Uterus (tissue), 4 donors: ENCODE measurements around the gene PDLIM5. TPM values are rescaled to one million over a fixed set of nuclear protein-coding genes. Genes with fewer than 3 reads are reported as not detected.
A peak's percentile ranks its signal among the peaks of the same experiment; 100 is the strongest.

Experiments
- DNase-seq, 2 donors: peaks; one replicate each; pipeline ENCODE4 v3.0.0-alpha.2; 2019 to 2020
- H3K27ac ChIP-seq, 2 donors: fragments of 200-600 bp; sonication (generic); 1 replicate in 1 of 2; 2 replicates in 1 of 2; pipeline ENCODE4 v1.5.1; 2016 to 2018
- H3K27me3 ChIP-seq, 2 donors: fragments of 200-600 bp; sonication (generic); one replicate each; pipeline ENCODE4 v1.5.1; 2018 to 2019; ENCODE audit warnings: control low read depth in 1 of 2
- H3K36me3 ChIP-seq, 2 donors: fragments of 200-600 bp; sonication (generic); one replicate each; pipeline ENCODE4 v1.5.1; 2019; ENCODE audit warnings: control low read depth in 1 of 2
- H3K4me1 ChIP-seq, 2 donors: fragments of 200-600 bp; sonication (generic); one replicate each; pipeline ENCODE4 v1.5.1; 2018 to 2019; ENCODE audit warnings: control low read depth in 1 of 2
- H3K4me3 ChIP-seq, 2 donors: fragments of 200-600 bp; sonication (generic); 1 replicate in 1 of 2; 2 replicates in 1 of 2; pipeline ENCODE4 v1.5.1; 2018 to 2019; ENCODE audit warnings: mild to moderate bottlenecking in 1 of 2
- H3K9me3 ChIP-seq, 2 donors: fragments of 200-600 bp; sonication (generic); one replicate each; pipeline ENCODE4 v1.5.1; 2019; ENCODE audit warnings: control low read depth in 1 of 2
- CTCF ChIP-seq, 4 experiments: fragments of 200-600 bp in 2 of 4; fragments of 450-650 bp in 2 of 4; sonication (generic) in 2 of 4; IDR thresholded peaks; one replicate each; pipeline ENCODE4 v1.5.1; 2016 to 2019; ENCODE audit warnings: antibody characterized with exemption in 4 of 4, mild to moderate bottlenecking in 2 of 4, moderate library complexity in 1 of 4
- POLR2A ChIP-seq, 2 donors: fragments of 450-650 bp; IDR thresholded peaks; one replicate each; pipeline ENCODE4 v1.6.1; 2016; ENCODE audit warnings: antibody characterized with exemption in 2 of 2, mild to moderate bottlenecking in 1 of 2, moderate library complexity in 1 of 2
- intact Hi-C: fragments of 100-400 bp; cut with DNase I; formaldehyde crosslinking; loops from one replicate; pipeline ENCODE4 v1.15.1; 2023; ENCODE audit warnings: low total_unique reads
- total RNA-seq, 4 donors: library from RNA; depleted of rRNA in 3 of 4; stranded (reverse); fragments of >200 nt in 3 of 4; gene quantifications; one replicate each; pipeline versions ENCODE4 v1.1.0 to v1.2.4, GENCODE V29; 2014 to 2023
- donor health status: DM: yes; HTN: yes; CAD: no.

Gene PDLIM5
- total RNA-seq, 4 donors from 2014 or later = 90.8 to 571 (median 351) TPM

GRCh38 chr4:94700298-94700697 lies 248.6 kb downstream of the PDLIM5 start:
- H3K27ac ChIP-seq = no peak overlapping the region

GRCh38 chr4:94701631-94702300 lies 250.0 kb downstream of the PDLIM5 start:
- no peak for TF ChIP-seq POLR2A (IDR thresholded peaks at IDR 0.05)
- TF ChIP-seq CTCF (IDR thresholded peaks at IDR 0.05) = no peak
- Histone ChIP-seq H3K27me3 (no peaks in the 10 kb centered on the region), H3K4me1 (no peaks in the 10 kb centered on the region), H3K27ac (no peak overlapping the region), H3K4me3 (no peak overlapping the region), H3K36me3 (no peaks in the 10 kb centered on the region), H3K9me3 (no peaks in the 10 kb centered on the region)
- no peak for DNase-seq
- intact Hi-C loops = no loop called here

More at GRCh38 chr4:94700298-94700697, 248.6 kb downstream of the PDLIM5 start:
- H3K27me3 ChIP-seq = no peaks in the 10 kb centered on the region
- no peak overlapping the region for H3K4me3 ChIP-seq
- DNase-seq = no peak
- intact Hi-C loops = no loop called here
- no peaks in the 10 kb centered on the region for H3K4me1 ChIP-seq
- no peaks in the 10 kb centered on the region for H3K9me3 ChIP-seq
- H3K36me3 ChIP-seq = no peaks in the 10 kb centered on the region
- no peak for TF ChIP-seq CTCF (IDR thresholded peaks at IDR 0.05)
- no peak for TF ChIP-seq POLR2A (IDR thresholded peaks at IDR 0.05)

- intact Hi-C loops = no loop called here
- TF ChIP-seq POLR2A (IDR thresholded peaks at IDR 0.05) = no peak
- H3K27me3 ChIP-seq = no peaks in the 10 kb centered on the region
Measured at GRCh38 chr4:94711635-94712034, 259.9 kb downstream of the PDLIM5 start.

GRCh38 chr4:94714365-94715160 lies 262.8 kb downstream of the PDLIM5 start:
- H3K27ac ChIP-seq = peak overlapping the region; percentile 37 to 78
- H3K4me1 ChIP-seq = no peaks in the 10 kb centered on the region
- no peaks in the 10 kb centered on the region for H3K27me3 ChIP-seq
- peak in 1 of 2 donors; percentile 20 for DNase-seq
- intact Hi-C loops = no loop called here
- no peak overlapping the region for H3K4me3 ChIP-seq
- no peaks in the 10 kb centered on the region for H3K9me3 ChIP-seq
- no peaks in the 10 kb centered on the region for H3K36me3 ChIP-seq
- TF ChIP-seq POLR2A (IDR thresholded peaks at IDR 0.05) = no peak
- TF ChIP-seq CTCF (IDR thresholded peaks at IDR 0.05) = no peak

More at GRCh38 chr4:94711635-94712034, 259.9 kb downstream of the PDLIM5 start:
- H3K9me3 ChIP-seq = no peaks in the 10 kb centered on the region
- DNase-seq = no peak
- H3K36me3 ChIP-seq = no peaks in the 10 kb centered on the region
- H3K27ac ChIP-seq = no peak overlapping the region
- H3K4me3 ChIP-seq = no peak overlapping the region
- H3K4me1 ChIP-seq = no peaks in the 10 kb centered on the region

GRCh38 chr4:94715726-94716125 lies 264.0 kb downstream of the PDLIM5 start:
- Histone ChIP-seq H3K27ac (peak overlapping the region in 1 of 2 donors; percentile 78), H3K36me3 (no peaks in the 10 kb centered on the region), H3K27me3 (no peaks in the 10 kb centered on the region), H3K4me1 (no peaks in the 10 kb centered on the region), H3K4me3 (no peak overlapping the region), H3K9me3 (no peaks in the 10 kb centered on the region)
- intact Hi-C loops = no loop called here
- DNase-seq = no peak
- TF ChIP-seq POLR2A (IDR thresholded peaks at IDR 0.05) (no peak), CTCF (IDR thresholded peaks at IDR 0.05) (no peak)

Other genes with a start within 250 kb of the PDLIM5 start
- gene SMARCAD1, start 244.1 kb upstream of the PDLIM5 start, total RNA-seq = 10 to 100 TPM; 14.9 to 84.9 (median 23.5) TPM
- gene HPGDS, start 109.1 kb upstream of the PDLIM5 start, total RNA-seq = 1 to 10 TPM in 3 of 4 donors, not detected in 1; 3.2 to 8.5 (median 3.6) TPM